ENCODE measurements around the gene NFIA.

The NFIA gene

GRCh38 chr1:61087571-61087970 is 5.2 kb downstream of the NFIA start:
- DNase-seq (ENCODE audit: low spot score) = no peak
- no peak for ATAC-seq (ENCODE audit: low read depth)
- TF ChIP-seq CTCF (IDR thresholded peaks at IDR 0.05; ENCODE audit: poor library complexity, severe bottlenecking) = no peak
- Histone ChIP-seq H3K9me3 (ENCODE audit: severe bottlenecking) (no peaks in the 10 kb centered on the region), H3K4me1 (ENCODE audit: insufficient read depth, poor library complexity, severe bottlenecking) (peaks cover 62% of the 10 kb centered on the region), H3K36me3 (ENCODE audit: low read depth) (peaks cover 30% of the 10 kb centered on the region), H3K4me3 (ENCODE audit: severe bottlenecking) (no peak overlapping the region), H3K27ac (ENCODE audit: poor library complexity, severe bottlenecking) (no peak overlapping the region), H3K27me3 (ENCODE audit: insufficient read depth, poor library complexity, severe bottlenecking) (no peaks in the 10 kb centered on the region)

- peaks cover 36% of the 10 kb centered on the region for H3K36me3 ChIP-seq (ENCODE audit: low read depth)
- TF ChIP-seq CTCF (IDR thresholded peaks at IDR 0.05; ENCODE audit: poor library complexity, severe bottlenecking) = no peak
- no peak overlapping the region for H3K4me3 ChIP-seq (ENCODE audit: severe bottlenecking)
- H3K27me3 ChIP-seq (ENCODE audit: insufficient read depth, poor library complexity, severe bottlenecking) = no peaks in the 10 kb centered on the region
- peaks cover 67% of the 10 kb centered on the region for H3K4me1 ChIP-seq (ENCODE audit: insufficient read depth, poor library complexity, severe bottlenecking)
- no peaks in the 10 kb centered on the region for H3K9me3 ChIP-seq (ENCODE audit: severe bottlenecking)
- H3K27ac ChIP-seq (ENCODE audit: poor library complexity, severe bottlenecking) = peak overlapping the region; percentile 19
- DNase-seq (ENCODE audit: low spot score) (no peak), ATAC-seq (ENCODE audit: low read depth) (no peak)
These were observed 6.0 kb downstream of the NFIA start for GRCh38 chr1:61088163-61088974.

- no peaks in the 10 kb centered on the region for H3K9me3 ChIP-seq (ENCODE audit: severe bottlenecking)
- no peak for TF ChIP-seq CTCF (IDR thresholded peaks at IDR 0.05; ENCODE audit: poor library complexity, severe bottlenecking)
- H3K27ac ChIP-seq (ENCODE audit: poor library complexity, severe bottlenecking) = peak overlapping the region; percentile 19
- DNase-seq (ENCODE audit: low spot score) (no peak), ATAC-seq (ENCODE audit: low read depth) (peak; percentile 67)
- peaks cover 74% of the 10 kb centered on the region for H3K4me1 ChIP-seq (ENCODE audit: insufficient read depth, poor library complexity, severe bottlenecking)
- H3K4me3 ChIP-seq (ENCODE audit: severe bottlenecking) = no peak overlapping the region
- no peaks in the 10 kb centered on the region for H3K27me3 ChIP-seq (ENCODE audit: insufficient read depth, poor library complexity, severe bottlenecking)
- H3K36me3 ChIP-seq (ENCODE audit: low read depth) = peaks cover 36% of the 10 kb centered on the region
These were observed 7.0 kb downstream of the NFIA start for GRCh38 chr1:61089338-61089737.

GRCh38 chr1:61089741-61090140 is 7.4 kb downstream of the NFIA start:
- H3K27ac ChIP-seq (ENCODE audit: poor library complexity, severe bottlenecking) = peak overlapping the region; percentile 19
- no peak for TF ChIP-seq CTCF (IDR thresholded peaks at IDR 0.05; ENCODE audit: poor library complexity, severe bottlenecking)
- H3K4me1 ChIP-seq (ENCODE audit: insufficient read depth, poor library complexity, severe bottlenecking) = peaks cover 78% of the 10 kb centered on the region
- no peaks in the 10 kb centered on the region for H3K27me3 ChIP-seq (ENCODE audit: insufficient read depth, poor library complexity, severe bottlenecking)
- H3K4me3 ChIP-seq (ENCODE audit: severe bottlenecking) = no peak overlapping the region
- no peaks in the 10 kb centered on the region for H3K9me3 ChIP-seq (ENCODE audit: severe bottlenecking)
- peaks cover 36% of the 10 kb centered on the region for H3K36me3 ChIP-seq (ENCODE audit: low read depth)
- DNase-seq (ENCODE audit: low spot score) (no peak), ATAC-seq (ENCODE audit: low read depth) (no peak)

- Histone ChIP-seq H3K36me3 (ENCODE audit: low read depth) (peaks cover 36% of the 10 kb centered on the region), H3K27me3 (ENCODE audit: insufficient read depth, poor library complexity, severe bottlenecking) (no peaks in the 10 kb centered on the region), H3K4me1 (ENCODE audit: insufficient read depth, poor library complexity, severe bottlenecking) (peaks cover 81% of the 10 kb centered on the region), H3K9me3 (ENCODE audit: severe bottlenecking) (no peaks in the 10 kb centered on the region), H3K4me3 (ENCODE audit: severe bottlenecking) (no peak overlapping the region), H3K27ac (ENCODE audit: poor library complexity, severe bottlenecking) (no peak overlapping the region)
- ATAC-seq (ENCODE audit: low read depth) (no peak), DNase-seq (ENCODE audit: low spot score) (no peak)
- no peak for TF ChIP-seq CTCF (IDR thresholded peaks at IDR 0.05; ENCODE audit: poor library complexity, severe bottlenecking)
These were observed 8.3 kb downstream of the NFIA start for GRCh38 chr1:61090546-61091202.

Measured in RWPE2 (cell line).